Measurements from ENCODE around the gene RALGPS1.
"Not testable (repeated sequence)": the region's sequence is repeated elsewhere in the genome, so short reads cannot be mapped to it uniquely, and the experiment has no call there.

RALGPS1 gene

DNA sequence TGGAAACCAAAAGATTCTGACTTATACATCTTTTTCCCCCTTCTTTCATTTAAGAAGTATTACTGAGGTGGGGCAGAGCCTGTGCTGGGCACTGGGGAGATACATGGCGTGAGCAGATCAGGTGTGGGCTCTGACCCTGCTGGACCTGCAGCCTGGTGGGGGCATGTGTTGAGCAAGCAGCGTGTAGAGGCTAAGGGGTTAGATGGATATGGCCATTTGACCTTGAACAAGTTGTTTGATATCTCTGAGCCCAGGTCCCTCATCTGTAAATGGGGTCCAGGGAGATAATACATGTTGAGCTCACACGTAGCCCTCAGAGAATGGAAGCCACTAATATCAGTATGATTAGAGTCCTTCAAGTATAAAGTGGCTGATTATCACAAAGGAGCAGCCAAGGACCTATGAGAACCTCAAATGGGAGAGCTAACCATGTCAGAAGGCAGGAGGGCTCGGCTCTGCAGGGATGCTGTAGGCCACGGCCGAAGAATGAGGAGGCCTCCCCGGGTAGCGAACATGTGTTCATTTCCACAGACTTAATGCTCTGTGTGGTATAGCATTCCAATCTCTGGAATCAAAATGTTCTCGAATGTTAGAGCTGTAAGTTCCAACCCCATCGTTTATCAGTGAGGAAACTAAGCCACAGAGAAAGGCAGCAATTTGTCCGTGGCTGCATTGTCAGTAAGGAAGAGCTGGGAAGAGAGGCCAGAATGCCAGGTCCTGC, 223.2 kb downstream of the RALGPS1 start:
- Mint-ChIP-seq H3K36me3 (ENCODE audit: insufficient read depth) (no peaks in the 10 kb centered on the region), H3K4me3 (no peak overlapping the region), H3K4me1 (no peaks in the 10 kb centered on the region), H3K27ac (ENCODE audit: low read depth) (peak overlapping the region; percentile 68), H3K27me3 (no peaks in the 10 kb centered on the region), H3K9me3 (no peaks in the 10 kb centered on the region)
- ATAC-seq (replicated peaks; ENCODE audit: extremely low read depth, poor library complexity, severe bottlenecking) (no peak), DNase-seq (ENCODE audit: low spot score in 2 of 2) (no peak)

DNA sequence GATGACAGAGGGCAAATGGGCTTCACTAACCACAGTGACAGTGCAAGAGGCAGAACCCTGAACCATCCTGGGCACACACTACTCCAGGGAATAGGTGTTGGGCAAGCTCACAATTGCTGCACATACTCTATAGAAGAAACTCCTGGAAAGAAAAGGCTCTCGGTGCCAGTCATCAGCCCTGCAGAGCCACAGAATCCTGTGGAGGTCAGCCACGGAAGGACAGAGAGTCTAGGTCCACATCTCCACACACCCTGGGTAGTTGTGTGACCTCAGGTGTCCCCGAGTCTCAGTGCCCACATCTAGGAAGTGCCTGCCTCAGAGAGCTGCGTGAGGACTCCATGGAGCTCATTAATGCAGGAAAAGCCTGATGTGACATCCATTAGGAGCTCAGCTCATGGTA, 223.9 kb downstream of the RALGPS1 start:
- no peak for ATAC-seq (replicated peaks; ENCODE audit: extremely low read depth, poor library complexity, severe bottlenecking)
- no peaks in the 10 kb centered on the region for H3K27me3 Mint-ChIP-seq

DNA sequence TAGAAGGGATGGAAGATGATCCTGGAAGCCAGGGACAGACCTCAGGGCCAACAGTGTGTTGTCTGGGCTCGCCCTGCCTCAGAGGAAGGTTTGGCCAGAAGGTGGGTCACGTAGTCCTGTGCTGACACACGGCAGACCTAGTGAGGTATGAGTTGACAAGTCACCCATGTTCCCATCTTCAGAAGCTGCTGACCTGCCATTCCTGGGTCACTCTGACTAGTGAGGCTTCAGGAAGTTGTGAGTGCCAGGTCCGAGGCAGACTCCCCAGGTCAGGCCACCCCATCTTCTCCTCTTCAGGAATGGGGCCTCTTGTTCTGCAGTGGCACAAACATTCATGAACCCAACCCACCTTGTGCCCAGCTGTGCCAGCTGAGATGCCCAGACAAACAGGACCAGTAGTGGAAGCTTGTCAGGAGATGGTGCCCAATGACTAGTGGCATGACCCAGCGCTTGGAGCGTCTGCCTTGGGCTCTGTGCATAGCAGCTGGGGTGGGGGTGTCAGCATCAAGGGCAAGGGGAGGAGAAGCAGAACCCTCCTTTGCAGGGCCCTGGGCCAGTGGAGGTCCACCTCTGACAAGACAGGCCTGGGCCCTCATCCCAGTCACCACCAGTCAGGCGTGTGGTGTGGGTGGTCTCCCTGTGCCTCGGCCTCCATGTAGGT, 224.6 kb downstream of the RALGPS1 start:
- peak overlapping the region; percentile 15 for H3K27ac Mint-ChIP-seq (ENCODE audit: low read depth)

More for the DNA sequence above, 223.9 kb downstream of the RALGPS1 start:
- Mint-ChIP-seq H3K4me1 (no peaks in the 10 kb centered on the region), H3K4me3 (no peak overlapping the region), H3K36me3 (ENCODE audit: insufficient read depth) (no peaks in the 10 kb centered on the region), H3K27ac (ENCODE audit: low read depth) (no peak overlapping the region), H3K9me3 (no peaks in the 10 kb centered on the region)
- no peak for DNase-seq (ENCODE audit: low spot score in 2 of 2)

DNA sequence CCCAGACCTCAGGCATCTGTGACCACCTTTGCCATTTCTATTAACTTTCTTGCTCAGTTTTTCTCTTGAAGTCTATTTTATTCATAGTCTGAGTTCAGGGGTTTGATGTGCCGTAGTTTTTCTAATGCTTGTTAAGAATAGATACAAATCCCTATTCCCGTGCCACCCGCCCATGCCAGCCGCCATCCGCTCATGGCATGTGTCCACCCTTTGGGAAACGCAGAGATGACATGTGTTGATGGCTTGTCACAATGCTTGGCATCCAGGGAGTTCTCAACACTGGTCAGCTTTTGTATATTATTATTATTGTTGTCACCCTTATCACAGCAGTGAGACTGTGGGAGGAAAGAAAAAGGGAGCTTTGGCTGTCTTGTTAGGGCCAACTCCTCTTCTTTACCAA, 225.2 kb downstream of the RALGPS1 start:
- Mint-ChIP-seq H3K4me3 (no peak overlapping the region), H3K36me3 (ENCODE audit: insufficient read depth) (no peaks in the 10 kb centered on the region), H3K9me3 (no peaks in the 10 kb centered on the region), H3K4me1 (no peaks in the 10 kb centered on the region), H3K27me3 (no peaks in the 10 kb centered on the region), H3K27ac (ENCODE audit: low read depth) (peak overlapping the region; percentile 15)
- ATAC-seq (replicated peaks; ENCODE audit: extremely low read depth, poor library complexity, severe bottlenecking), result no peak
- no peak for DNase-seq (ENCODE audit: low spot score in 2 of 2)

More for the DNA sequence above, 224.6 kb downstream of the RALGPS1 start:
- DNase-seq (ENCODE audit: low spot score in 2 of 2) (no peak), ATAC-seq (replicated peaks; ENCODE audit: extremely low read depth, poor library complexity, severe bottlenecking) (no peak)
- Mint-ChIP-seq H3K27me3 (no peaks in the 10 kb centered on the region), H3K4me1 (no peaks in the 10 kb centered on the region), H3K36me3 (ENCODE audit: insufficient read depth) (no peaks in the 10 kb centered on the region), H3K4me3 (no peak overlapping the region), H3K9me3 (no peaks in the 10 kb centered on the region)

DNA sequence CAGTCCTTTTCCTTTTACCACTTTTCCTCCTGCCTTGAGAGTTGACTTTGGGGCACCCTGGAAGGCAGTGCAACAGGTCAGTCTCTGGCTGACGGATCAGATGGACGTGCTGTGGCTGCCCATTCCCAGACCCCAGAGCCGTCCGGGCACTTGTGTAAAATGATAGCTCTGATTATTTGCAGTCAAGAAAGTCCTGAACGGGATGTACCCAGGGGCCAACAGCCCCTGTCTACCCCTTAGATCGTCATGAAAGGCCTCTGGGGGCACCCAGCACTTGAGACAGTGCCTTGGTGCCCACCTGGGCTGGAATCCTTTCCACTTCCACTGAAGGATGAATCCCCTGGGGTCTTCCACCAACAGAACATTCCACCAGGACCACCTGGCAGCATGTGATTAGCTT, 225.6 kb downstream of the RALGPS1 start:
- no peak overlapping the region for H3K4me3 Mint-ChIP-seq
- no peak for ATAC-seq (replicated peaks; ENCODE audit: extremely low read depth, poor library complexity, severe bottlenecking)
- no peaks in the 10 kb centered on the region for H3K36me3 Mint-ChIP-seq (ENCODE audit: insufficient read depth)
- no peak for DNase-seq (ENCODE audit: low spot score in 2 of 2)
- no peaks in the 10 kb centered on the region for H3K4me1 Mint-ChIP-seq
- H3K9me3 Mint-ChIP-seq, result no peaks in the 10 kb centered on the region
- no peaks in the 10 kb centered on the region for H3K27me3 Mint-ChIP-seq
- H3K27ac Mint-ChIP-seq (ENCODE audit: low read depth), result peak overlapping the region; percentile 15

DNA sequence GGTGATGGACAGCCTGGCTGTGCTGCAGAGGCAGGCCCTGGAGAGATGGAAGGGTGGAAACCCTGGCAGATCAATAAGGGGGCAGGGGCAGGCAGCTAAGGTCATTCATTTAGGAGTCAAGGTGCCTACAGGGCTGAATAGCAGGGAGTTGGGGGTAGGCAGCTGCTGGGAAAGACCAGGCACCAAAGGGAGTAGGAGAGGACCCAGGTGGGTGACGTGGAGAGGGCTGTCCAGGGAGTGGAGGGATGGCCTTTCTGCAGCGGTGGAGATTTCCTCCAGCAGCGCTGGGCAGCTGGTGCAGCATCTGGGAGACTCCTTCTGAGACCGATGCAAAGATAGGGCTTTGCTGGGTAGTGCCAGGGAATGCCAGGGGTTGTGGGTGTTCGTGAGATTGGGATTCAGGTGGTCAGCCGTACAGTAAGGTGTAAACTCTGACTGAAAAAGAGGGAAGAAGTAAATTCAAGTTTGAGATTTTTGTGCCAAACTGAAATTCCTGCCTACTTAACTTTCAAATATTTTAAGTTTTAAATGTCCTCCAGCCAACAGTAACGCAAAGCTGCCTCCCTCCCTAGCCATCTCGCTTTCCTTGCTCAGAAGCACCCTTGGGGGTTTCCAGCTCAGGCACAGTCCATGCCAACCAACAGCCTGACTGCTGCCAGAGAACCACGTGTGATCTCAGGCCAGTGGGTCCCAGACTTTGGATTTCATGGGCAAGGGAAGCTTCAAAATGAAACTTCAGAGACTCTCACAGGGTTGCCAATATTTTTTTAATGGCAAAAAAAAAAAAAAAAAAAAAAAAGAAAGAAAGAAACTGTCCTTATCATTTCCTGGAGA, 226.5 kb downstream of the RALGPS1 start:
- H3K4me1 Mint-ChIP-seq, result no peaks in the 10 kb centered on the region
- no peaks in the 10 kb centered on the region for H3K36me3 Mint-ChIP-seq (ENCODE audit: insufficient read depth)
- DNase-seq (ENCODE audit: low spot score in 2 of 2) (no peak), ATAC-seq (replicated peaks; ENCODE audit: extremely low read depth, poor library complexity, severe bottlenecking) (no peak)
- H3K27ac Mint-ChIP-seq (ENCODE audit: low read depth), result peak overlapping the region; percentile 50
- H3K4me3 Mint-ChIP-seq, result no peak overlapping the region
- H3K9me3 Mint-ChIP-seq, result peaks cover 2% of the 10 kb centered on the region
- no peaks in the 10 kb centered on the region for H3K27me3 Mint-ChIP-seq

DNA sequence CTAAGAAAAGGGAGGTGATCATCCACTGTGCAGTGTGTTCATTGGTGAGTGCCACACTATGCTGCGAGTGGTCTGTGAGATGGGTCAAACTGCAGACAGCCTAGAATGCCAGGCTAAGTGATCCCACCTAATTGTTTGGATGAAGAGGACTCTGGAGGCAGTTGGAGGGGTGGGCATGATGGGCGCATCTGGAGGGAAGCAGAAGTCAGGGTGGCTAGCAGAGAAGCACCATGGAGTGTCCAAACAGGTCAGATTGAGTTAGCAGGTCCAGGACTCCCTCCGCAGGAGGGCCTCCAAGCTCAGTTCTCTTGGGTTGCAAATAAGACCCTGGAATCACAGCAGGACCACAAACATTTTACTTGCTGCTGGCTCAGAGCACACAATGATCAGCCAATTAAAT, 227.7 kb downstream of the RALGPS1 start:
- no peaks in the 10 kb centered on the region for H3K4me1 Mint-ChIP-seq
- H3K9me3 Mint-ChIP-seq, result peaks cover 5% of the 10 kb centered on the region
- no peak overlapping the region for H3K27ac Mint-ChIP-seq (ENCODE audit: low read depth)
- DNase-seq (ENCODE audit: low spot score in 2 of 2) (no peak), ATAC-seq (replicated peaks; ENCODE audit: extremely low read depth, poor library complexity, severe bottlenecking) (no peak)
- H3K27me3 Mint-ChIP-seq, result no peaks in the 10 kb centered on the region
- H3K36me3 Mint-ChIP-seq (ENCODE audit: insufficient read depth), result no peaks in the 10 kb centered on the region
- H3K4me3 Mint-ChIP-seq, result no peak overlapping the region

DNA sequence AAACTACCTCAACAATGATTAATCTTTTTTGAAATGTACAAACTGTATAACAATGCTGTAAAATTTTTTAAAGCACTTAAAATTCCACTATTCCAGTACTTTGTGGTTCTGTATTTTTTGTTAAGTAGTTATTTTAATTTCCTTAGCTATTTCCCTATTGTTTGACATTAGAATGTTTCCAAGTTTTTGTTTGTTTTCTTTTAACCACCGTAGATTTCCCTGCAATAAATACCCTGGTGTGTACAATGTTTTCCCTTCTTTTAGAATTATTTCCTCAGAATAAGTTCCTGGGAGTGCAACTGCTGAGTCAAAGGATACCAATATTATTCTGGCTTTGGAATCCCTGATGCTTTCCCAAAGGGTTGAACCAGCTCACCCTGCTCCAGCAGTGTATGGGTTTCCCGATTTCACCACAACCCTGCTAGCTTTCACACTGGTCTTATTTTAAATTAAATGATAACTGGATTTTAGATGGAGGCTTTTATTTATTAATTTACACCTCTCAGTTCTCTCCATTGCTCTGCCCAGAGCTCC, 228.4 kb downstream of the RALGPS1 start:
- DNase-seq (ENCODE audit: low spot score in 2 of 2), result no peak
- no peaks in the 10 kb centered on the region for H3K27me3 Mint-ChIP-seq
- H3K4me3 Mint-ChIP-seq, result no peak overlapping the region
- peaks cover 5% of the 10 kb centered on the region for H3K9me3 Mint-ChIP-seq
- H3K27ac Mint-ChIP-seq (ENCODE audit: low read depth), result no peak overlapping the region
- H3K4me1 Mint-ChIP-seq, result no peaks in the 10 kb centered on the region
- no peak for ATAC-seq (replicated peaks; ENCODE audit: extremely low read depth, poor library complexity, severe bottlenecking)
- H3K36me3 Mint-ChIP-seq (ENCODE audit: insufficient read depth), result no peaks in the 10 kb centered on the region

DNA sequence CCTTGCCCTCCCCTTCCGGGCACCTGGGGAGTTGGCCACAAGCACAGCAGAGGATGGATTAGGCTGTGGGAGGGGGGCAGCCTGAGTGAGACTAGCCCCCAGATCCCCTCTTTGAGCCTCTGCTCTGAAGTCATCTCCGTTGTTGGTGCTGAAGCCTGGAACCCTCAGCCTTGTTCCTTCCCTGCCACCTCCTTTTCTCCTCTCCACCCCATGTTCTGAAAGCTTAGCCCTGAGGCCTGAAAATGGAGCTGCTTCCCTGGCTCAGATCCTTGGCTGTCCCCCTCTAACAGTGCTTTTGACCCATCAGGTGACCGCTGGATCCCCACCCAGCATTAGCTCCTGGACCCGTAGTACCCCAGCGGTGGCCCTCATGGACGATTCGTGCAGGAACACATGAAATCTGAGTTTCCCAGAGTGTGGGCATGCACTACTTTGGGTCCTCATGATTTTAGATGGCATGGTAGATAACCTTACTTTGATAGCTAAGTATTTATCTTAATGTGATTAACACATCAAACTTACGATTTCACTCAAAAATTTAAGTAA, 229.4 kb downstream of the RALGPS1 start:
- no peak overlapping the region for H3K27ac Mint-ChIP-seq (ENCODE audit: low read depth)
- no peak overlapping the region for H3K4me3 Mint-ChIP-seq
- no peak for ATAC-seq (replicated peaks; ENCODE audit: extremely low read depth, poor library complexity, severe bottlenecking)

DNA sequence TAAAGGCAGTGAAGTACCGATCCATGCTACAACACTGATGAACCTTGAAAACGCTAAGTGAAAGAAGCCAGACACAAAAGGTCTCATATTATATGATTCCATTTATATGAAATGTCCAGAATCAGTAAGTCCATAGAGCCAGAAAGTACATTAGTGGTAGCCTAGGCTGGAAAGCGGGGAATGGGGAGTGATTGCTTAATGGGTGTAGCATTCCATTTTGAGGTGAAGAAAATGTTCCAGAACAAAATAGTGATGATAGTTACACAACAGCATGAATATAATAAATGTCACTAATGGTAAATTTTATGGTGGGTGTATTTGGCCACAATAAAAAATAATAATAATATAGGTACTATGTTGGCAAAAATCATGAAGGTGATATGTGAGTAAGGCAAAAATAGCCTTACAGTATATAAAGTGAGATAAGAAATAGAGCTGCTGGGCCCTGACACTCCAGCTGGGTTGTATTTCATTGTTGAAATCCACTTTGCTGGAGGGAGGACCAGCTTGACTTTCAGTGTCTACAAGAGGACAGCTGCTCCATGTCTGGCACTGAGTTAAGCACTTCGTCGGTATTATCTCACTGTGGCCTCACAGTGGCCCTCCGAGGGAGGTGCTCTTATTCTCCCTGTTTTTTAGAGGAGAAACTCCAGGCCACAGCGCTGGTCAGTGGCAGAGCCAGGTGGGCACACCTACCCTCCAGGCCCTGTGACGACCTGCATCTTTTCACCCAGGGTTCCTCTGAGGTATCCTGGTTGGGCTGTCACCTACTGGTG, 230.3 kb downstream of the RALGPS1 start:
- DNase-seq (ENCODE audit: low spot score in 2 of 2) (no peak), ATAC-seq (replicated peaks; ENCODE audit: extremely low read depth, poor library complexity, severe bottlenecking) (no peak)
- Mint-ChIP-seq H3K9me3 (peaks cover 5% of the 10 kb centered on the region), H3K36me3 (ENCODE audit: insufficient read depth) (no peaks in the 10 kb centered on the region), H3K4me3 (no peak overlapping the region), H3K4me1 (no peaks in the 10 kb centered on the region), H3K27ac (ENCODE audit: low read depth) (no peak overlapping the region), H3K27me3 (no peaks in the 10 kb centered on the region)

More for the DNA sequence above, 229.4 kb downstream of the RALGPS1 start:
- Mint-ChIP-seq H3K4me1 (no peaks in the 10 kb centered on the region), H3K9me3 (peaks cover 5% of the 10 kb centered on the region), H3K36me3 (ENCODE audit: insufficient read depth) (no peaks in the 10 kb centered on the region), H3K27me3 (no peaks in the 10 kb centered on the region)
- no peak for DNase-seq (ENCODE audit: low spot score in 2 of 2)

DNA sequence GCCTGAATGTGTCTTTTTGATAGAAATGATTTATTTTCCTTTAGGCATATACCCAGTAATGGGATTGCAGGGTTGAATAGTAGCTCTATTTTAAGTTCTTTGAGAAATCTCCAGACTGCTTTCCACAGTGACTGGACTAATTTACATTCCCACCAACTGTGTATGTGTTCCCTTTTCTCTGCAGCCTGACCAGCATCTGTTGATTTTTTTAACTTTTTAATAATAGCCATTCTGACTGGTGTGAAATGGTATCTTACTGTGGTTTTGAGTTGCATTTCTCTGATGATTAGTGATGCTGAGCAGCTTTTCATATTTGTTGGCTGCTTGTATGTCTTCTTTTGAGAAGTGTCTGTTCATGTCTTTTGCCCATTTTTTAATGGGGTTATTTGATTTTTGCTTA, 232.3 kb downstream of the RALGPS1 start:
- H3K4me3 Mint-ChIP-seq, H3K27me3 Mint-ChIP-seq: not testable (repeated sequence)

DNA sequence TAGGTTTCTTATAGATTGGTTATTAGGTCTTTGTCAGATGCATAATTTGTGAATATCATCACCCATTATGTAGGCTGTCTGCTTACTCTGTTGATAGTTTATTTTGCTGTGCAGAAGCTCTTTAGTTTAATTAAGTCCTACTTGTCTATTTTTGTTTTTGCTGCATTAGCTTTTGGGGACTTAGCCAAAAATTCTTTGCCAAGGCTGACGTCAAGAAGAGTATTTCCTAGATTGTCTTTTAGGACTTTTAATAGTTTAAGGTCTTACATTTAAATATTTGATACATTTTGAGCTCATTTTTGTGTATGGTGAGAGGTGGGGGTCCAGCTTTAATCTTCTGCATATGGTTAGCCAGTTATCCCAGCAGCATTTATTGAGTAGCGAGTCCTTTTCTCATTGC, 232.7 kb downstream of the RALGPS1 start:
- no peaks in the 10 kb centered on the region for H3K27me3 Mint-ChIP-seq
- H3K36me3 Mint-ChIP-seq (ENCODE audit: insufficient read depth), result no peaks in the 10 kb centered on the region
- no peak overlapping the region for H3K27ac Mint-ChIP-seq (ENCODE audit: low read depth)
- DNase-seq (ENCODE audit: low spot score in 2 of 2) (no peak), ATAC-seq (replicated peaks; ENCODE audit: extremely low read depth, poor library complexity, severe bottlenecking) (no peak)
- H3K4me1 Mint-ChIP-seq, result no peaks in the 10 kb centered on the region
- H3K9me3 Mint-ChIP-seq, result peaks cover 5% of the 10 kb centered on the region
- H3K4me3 Mint-ChIP-seq, result no peak overlapping the region

More for the DNA sequence above, 232.3 kb downstream of the RALGPS1 start:
- ATAC-seq (replicated peaks; ENCODE audit: extremely low read depth, poor library complexity, severe bottlenecking); H3K27ac Mint-ChIP-seq (ENCODE audit: low read depth); H3K4me1 Mint-ChIP-seq; H3K9me3 Mint-ChIP-seq; DNase-seq (ENCODE audit: low spot score in 2 of 2); H3K36me3 Mint-ChIP-seq (ENCODE audit: insufficient read depth): not testable (repeated sequence)

All from central memory CD8-positive, alpha-beta T cell (primary cell).